Activated CD4-positive, alpha-beta T cell treated with anti-CD3 and anti-CD28 coated beads for 48 hours (primary cell): ENCODE results near the gene LHCGR.
"Not testable (repeated sequence)": the region's sequence is repeated elsewhere in the genome, so short reads cannot be mapped to it uniquely, and the experiment has no call there.

ENCODE experiments used
- DNase-seq: peaks from one replicate; pipeline ENCODE4 v3.0.0-alpha.2; 2020

LHCGR gene

GRCh38 chr2:48709096-48710034, 46.2 kb downstream of the LHCGR start:
- no peak for DNase-seq

GRCh38 chr2:48707466-48707865, 48.1 kb downstream of the LHCGR start:
- no peak for DNase-seq

GRCh38 chr2:48703621-48704020, 51.9 kb downstream of the LHCGR start:
- DNase-seq, result not testable (repeated sequence)

GRCh38 chr2:48699348-48699930, 56.1 kb downstream of the LHCGR start:
- DNase-seq, result no peak

GRCh38 chr2:48696881-48697280, 58.6 kb downstream of the LHCGR start:
- no peak for DNase-seq

GRCh38 chr2:48695991-48696390, 59.5 kb downstream of the LHCGR start:
- no peak for DNase-seq

GRCh38 chr2:48694149-48694548, 61.4 kb downstream of the LHCGR start:
- DNase-seq, result no peak

- no peak for DNase-seq
Observed at GRCh38 chr2:48693645-48694044, 61.9 kb downstream of the LHCGR start.

GRCh38 chr2:48693066-48693465, 62.5 kb downstream of the LHCGR start:
- DNase-seq, result no peak

GRCh38 chr2:48691935-48692691, 63.4 kb downstream of the LHCGR start:
- no peak for DNase-seq

GRCh38 chr2:48685126-48685525, 70.4 kb downstream of the LHCGR start:
- DNase-seq, result no peak

GRCh38 chr2:48677450-48677849, 78.1 kb downstream of the LHCGR start:
- DNase-seq, result no peak

GRCh38 chr2:48674933-48675332, 80.6 kb downstream of the LHCGR start:
- DNase-seq, result no peak

GRCh38 chr2:48673581-48673980, 81.9 kb downstream of the LHCGR start:
- DNase-seq, result no peak

- DNase-seq, result no peak
Observed at GRCh38 chr2:48668992-48669391, 86.5 kb downstream of the LHCGR start.

- DNase-seq, result no peak
Observed at GRCh38 chr2:48651158-48651790, 104.2 kb downstream of the LHCGR start.

- DNase-seq, result no peak
Observed at GRCh38 chr2:48638261-48638660, 117.3 kb downstream of the LHCGR start.
